MCF 10A (cell line): ENCODE measurements around the gene CD34. TPM values are rescaled to one million over a fixed set of nuclear protein-coding genes. Genes with fewer than 3 reads are reported as not detected.
A peak's percentile ranks its signal among the peaks of the same experiment; 100 is the strongest.

ENCODE experiments used
- BruUV-seq: library from RNA; stranded (reverse); fragments of 400-500 nt; replicated peaks from 2 replicates; lab custom pipeline; 2021; lab: Mats Ljungman, UMichigan
- CTCF ChIA-PET: fragments of 300-600 bp; sonication (Branson Sonifier 250); formaldehyde crosslinking; extraction: SDS; loops from one replicate; lab custom pipeline; 2021; ENCODE audit warnings: antibody characterized with exemption, inconsistent platforms; lab: Yijun Ruan, JAX
- POLR2A ChIA-PET: fragments of 300-600, 350-650 bp; sonication (Branson Sonifier 250); formaldehyde crosslinking; extraction: SDS; loops from one replicate; lab custom pipeline; 2020; ENCODE audit warnings: antibody characterized with exemption, inconsistent platforms; lab: Yijun Ruan, JAX
- DNase-seq: peaks from one replicate; pipeline ENCODE4 v3.0.0-alpha.2; 2018; ENCODE audit not compliant: unreplicated experiment
- H3K27ac Mint-ChIP-seq: one replicate; pipeline ENCODE4 v1.8.0; 2022; ENCODE audit warnings: mild to moderate bottlenecking, low read depth, mixed read lengths; ENCODE audit not compliant: unreplicated experiment
- H3K27me3 Mint-ChIP-seq: one replicate; pipeline ENCODE4 v1.8.0; 2022; ENCODE audit warnings: mixed read lengths; ENCODE audit not compliant: insufficient read depth, unreplicated experiment
- H3K36me3 Mint-ChIP-seq: one replicate; pipeline ENCODE4 v1.8.0; 2022; ENCODE audit warnings: mild to moderate bottlenecking, moderate library complexity, mixed read lengths; ENCODE audit not compliant: insufficient read depth, unreplicated experiment
- H3K4me1 Mint-ChIP-seq: one replicate; pipeline ENCODE4 v1.8.0; 2022; ENCODE audit warnings: mixed read lengths; ENCODE audit not compliant: insufficient read depth, unreplicated experiment
- H3K4me3 Mint-ChIP-seq: one replicate; pipeline ENCODE4 v1.8.0; 2022; ENCODE audit warnings: mild to moderate bottlenecking, moderate library complexity, mixed read lengths; ENCODE audit not compliant: unreplicated experiment
- H3K9me3 Mint-ChIP-seq: one replicate; pipeline ENCODE4 v1.8.0; 2022; ENCODE audit warnings: mixed read lengths; ENCODE audit not compliant: unreplicated experiment
- intact Hi-C: fragments of 100-400 bp; cut with micrococcal nuclease; formaldehyde crosslinking; loops from 2 replicates; pipeline ENCODE4 v1.14.1; 2022
- total RNA-seq: library from RNA; stranded (reverse); gene quantifications from 2 replicates; pipeline ENCODE4 v1.2.3, GENCODE V29; 2022
- TF ChIP-seq, protein P1 (sequence below): fragments of 200-600 bp; IDR thresholded peaks from one replicate; pipeline ENCODE4 v1.8.0; 2022; ENCODE audit warnings: antibody characterized with exemption, mild to moderate bottlenecking; ENCODE audit not compliant: unreplicated experiment

The CD34 gene
- total RNA-seq, 1 experiment from 2014 or later = not detected

DNA sequence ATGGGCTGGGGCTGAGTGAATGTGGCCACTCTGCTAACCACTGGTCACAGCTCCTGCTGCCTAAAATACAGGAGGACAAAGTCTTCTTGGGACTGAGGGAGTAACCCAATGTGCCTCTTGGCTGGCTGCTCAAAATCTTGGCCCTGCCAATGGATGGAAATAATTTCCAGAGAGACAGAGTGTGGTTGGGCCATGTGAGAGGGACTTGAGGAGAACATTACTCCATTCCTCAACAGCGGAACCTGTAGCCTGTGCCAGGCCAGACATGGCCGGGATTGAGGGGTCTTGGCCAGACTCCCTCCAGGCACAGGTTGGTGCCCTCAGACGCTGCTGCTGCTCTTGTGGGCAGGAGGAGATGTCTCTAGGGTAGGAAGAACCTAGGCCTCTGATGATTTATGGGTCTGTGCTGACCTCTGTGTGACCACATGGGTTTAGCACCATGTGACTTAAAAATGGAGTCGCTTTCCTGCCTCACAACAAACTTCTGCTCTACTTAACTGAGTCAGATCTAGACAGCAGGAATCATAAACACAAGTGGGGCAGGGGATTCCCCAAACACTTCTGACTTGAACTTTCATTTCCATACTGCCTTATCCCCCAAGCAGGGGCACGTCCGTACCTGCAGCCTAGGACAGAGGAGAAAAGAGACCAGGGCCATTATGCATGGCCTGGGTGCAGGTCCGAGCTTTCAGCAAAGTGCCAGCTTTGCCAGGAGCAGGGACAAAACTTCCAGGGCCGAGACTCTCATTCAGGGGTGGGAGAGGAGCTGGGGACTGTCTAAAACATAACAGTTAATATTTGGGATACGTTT is 79.2 kb downstream of the CD34 start:
- H3K4me3 Mint-ChIP-seq = no peak overlapping the region
- intact Hi-C loops = no loop called here

More for the DNA sequence above, 79.2 kb downstream of the CD34 start:
- ChIA-PET CTCF (interaction anchor here (1.0 to 28.1 kb wide), 8 partner anchors 8 to 132 kb away, joined by 3 to 790 read pairs (median 46); no protein-coding TSS in a partner anchor), POLR2A (interaction anchor here (0.7 to 11.5 kb wide), 7 partner anchors 8 to 388 kb away, joined by 3 to 372 read pairs (median 7); no protein-coding TSS in a partner anchor)
- Mint-ChIP-seq H3K27me3 (no peaks in the 10 kb centered on the region), H3K36me3 (peaks cover 27% of the 10 kb centered on the region), H3K9me3 (no peaks in the 10 kb centered on the region), H3K27ac (peak overlapping the region; percentile 68), H3K4me1 (peaks cover 55% of the 10 kb centered on the region)
- DNase-seq = no peak
- TF ChIP-seq, protein P1, sequence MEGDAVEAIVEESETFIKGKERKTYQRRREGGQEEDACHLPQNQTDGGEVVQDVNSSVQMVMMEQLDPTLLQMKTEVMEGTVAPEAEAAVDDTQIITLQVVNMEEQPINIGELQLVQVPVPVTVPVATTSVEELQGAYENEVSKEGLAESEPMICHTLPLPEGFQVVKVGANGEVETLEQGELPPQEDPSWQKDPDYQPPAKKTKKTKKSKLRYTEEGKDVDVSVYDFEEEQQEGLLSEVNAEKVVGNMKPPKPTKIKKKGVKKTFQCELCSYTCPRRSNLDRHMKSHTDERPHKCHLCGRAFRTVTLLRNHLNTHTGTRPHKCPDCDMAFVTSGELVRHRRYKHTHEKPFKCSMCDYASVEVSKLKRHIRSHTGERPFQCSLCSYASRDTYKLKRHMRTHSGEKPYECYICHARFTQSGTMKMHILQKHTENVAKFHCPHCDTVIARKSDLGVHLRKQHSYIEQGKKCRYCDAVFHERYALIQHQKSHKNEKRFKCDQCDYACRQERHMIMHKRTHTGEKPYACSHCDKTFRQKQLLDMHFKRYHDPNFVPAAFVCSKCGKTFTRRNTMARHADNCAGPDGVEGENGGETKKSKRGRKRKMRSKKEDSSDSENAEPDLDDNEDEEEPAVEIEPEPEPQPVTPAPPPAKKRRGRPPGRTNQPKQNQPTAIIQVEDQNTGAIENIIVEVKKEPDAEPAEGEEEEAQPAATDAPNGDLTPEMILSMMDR = no peak
- no TSS peak for BruUV-seq

Other genes with a start within 250 kb of the CD34 start
- 181 and 184 TPM in 2 replicates for gene CD46, start 159.1 kb downstream of the CD34 start, total RNA-seq